Activated CD8-positive, alpha-beta memory T cell treated with anti-CD3 and anti-CD28 coated beads for 1 hour (primary cell): ENCODE results near the gene SMAD1.

Source experiments
- DNase-seq, 2 donors: peaks; one replicate each; pipeline ENCODE4 v3.0.0-alpha.2; 2020; ENCODE audit warnings: low read depth in 1 of 2; ENCODE audit errors: extremely low read depth in 1 of 2

The SMAD1 gene

DNA sequence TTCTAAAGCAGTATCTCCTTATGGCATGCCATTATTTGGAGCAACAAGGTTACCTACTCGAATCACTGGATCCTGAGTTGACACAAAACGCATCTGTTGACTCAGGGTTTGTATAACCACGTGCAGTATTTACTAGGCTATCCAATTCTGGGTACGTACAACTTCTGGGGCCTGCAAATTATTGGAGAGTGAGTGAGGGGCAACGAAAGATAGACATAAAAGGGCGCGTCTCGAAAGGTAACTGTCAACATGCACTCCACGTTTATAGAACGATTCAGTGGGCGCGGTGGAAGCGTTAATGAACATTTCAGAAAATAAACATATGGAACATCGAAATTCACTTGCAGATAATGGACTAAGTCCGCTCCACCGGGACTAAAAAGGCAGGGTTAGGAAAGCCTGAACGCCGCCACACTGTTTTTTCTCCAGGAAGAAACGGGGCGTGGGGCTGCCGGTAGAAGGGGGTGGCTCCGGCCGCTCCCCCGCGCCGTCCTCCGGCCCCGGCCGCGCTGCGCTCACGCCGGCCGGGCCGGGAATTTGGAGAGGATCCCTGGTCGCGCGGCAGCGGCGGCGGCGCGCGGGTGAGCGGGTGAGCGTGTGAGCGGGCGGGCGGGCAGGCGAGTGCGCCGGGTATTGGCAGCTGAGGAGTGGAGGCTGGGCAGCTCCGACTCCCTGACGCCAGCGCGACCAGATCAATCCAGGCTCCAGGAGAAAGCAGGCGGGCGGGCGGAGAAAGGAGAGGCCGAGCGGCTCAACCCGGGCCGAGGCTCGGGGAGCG is at the start of gene SMAD1:
SMAD1 (plus strand) TSS at position 690 of the 778 bp plus-strand sequence. CDS start 32,761 bp downstream, outside the sequence.
- no peak for DNase-seq

DNA sequence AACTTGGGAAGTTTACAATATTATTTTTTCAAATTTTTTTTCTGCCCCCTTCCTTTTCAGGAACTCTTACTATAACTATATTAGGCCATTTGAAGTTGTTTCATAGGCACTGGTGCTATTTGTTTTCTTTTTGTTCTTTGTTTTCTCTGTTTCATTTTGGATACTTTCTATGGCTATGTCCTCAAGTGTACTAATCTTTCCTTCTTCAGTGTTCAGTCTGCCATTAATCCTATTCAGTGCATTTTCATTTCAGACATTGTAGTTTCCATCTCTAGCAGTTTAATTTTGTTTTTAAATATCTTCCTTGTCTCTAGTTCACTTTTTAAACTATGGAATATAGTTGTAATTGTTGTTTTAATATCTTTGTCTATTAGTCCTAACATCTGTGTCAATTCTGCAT is 48.0 kb upstream of the SMAD1 start:
- no peak for DNase-seq

DNA sequence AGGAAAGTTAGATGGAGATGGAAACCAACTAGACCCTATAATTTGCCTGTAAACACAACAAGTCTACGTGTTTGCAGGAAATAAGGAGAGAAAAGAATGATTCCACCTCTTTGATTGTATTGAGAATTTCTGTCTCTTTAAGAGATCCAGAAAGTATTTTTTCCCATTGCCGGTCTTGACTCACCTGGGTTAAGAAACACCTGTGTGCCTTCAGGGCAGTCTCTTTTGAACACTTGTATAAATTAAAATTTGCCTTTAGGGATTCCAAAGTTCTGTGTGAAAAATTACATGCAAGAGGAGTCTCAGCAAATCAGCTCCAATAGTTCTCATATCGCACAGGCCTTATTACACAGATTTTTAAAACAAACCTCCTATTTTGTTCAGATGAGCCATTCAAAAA is 46.0 kb upstream of the SMAD1 start:
- DNase-seq: no peak

DNA sequence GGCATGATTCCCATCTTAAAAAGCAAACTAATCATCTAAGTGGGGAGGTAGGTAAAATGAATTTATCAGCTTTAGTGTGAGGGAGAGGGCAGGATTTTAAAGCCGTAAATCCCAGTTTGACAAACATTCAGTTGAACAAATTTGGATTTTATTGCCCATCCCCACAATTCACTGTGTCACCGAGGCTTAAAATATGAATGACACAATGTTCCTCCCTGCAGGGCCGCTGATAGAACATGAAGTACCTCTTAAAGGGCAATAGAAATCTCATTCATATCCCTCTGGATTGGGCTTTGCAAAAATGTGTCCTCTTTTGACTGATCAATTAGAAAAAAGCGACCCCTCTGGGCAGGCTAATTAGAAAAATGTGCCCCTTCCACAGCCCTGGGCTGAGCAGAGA is 45.5 kb upstream of the SMAD1 start:
- DNase-seq: no peak

DNA sequence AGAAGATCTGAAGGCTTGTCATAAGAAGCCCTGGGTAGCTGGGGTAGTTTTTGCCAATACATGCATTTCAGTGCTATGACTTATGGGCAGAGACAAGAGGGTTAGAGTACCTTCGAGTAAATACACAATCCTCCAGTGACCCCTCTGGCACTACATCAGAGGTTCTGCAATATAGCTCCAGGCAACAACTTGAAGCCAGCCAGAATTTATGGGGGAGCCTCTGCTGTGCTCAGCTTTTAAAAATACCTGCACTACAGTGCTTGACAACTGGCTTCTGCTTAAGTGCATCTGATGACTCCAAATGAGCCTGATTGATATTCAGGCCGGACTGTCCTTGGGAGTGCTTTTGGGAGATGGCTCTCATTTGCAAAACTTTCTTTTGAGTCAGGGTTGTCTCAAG is 44.9 kb upstream of the SMAD1 start:
- no peak for DNase-seq

DNA sequence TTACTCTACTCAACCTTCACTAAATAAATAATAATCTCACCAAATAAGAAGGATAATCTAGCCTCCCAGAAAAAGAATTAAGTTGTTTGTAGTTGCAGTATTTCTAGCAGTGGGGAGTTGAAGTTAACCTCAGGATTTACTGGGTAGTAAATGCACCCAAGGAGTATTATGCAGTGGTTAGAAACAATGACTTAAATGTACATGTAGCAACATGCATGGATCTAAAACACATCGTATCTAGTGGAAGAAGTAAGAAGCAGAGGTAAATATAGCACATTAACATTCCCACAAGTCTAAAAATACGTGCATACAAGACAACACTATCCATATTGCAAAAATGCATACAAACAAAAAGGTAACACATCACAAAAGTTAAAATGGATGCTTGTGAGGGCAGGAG is 44.2 kb upstream of the SMAD1 start:
- DNase-seq: no peak

DNA sequence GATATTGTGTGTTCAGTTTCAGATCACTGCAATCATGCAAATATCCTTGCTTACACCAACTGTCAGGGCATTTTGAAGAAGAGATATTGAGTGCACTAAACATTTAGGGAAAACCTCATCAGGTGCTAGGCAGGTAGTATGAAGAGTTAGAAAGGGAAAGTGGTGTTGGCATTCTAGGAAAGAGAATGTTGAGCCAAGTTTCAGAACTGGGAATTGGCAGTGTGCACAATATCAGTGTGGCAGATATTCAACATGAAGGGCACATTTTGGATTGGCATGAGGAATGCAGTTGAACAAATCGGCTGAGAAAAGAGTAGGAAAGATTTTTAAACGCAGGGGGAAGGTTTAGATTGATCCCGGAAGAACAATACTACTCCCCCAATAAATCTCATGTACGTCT is 43.4 kb upstream of the SMAD1 start:
- DNase-seq: no peak

DNA sequence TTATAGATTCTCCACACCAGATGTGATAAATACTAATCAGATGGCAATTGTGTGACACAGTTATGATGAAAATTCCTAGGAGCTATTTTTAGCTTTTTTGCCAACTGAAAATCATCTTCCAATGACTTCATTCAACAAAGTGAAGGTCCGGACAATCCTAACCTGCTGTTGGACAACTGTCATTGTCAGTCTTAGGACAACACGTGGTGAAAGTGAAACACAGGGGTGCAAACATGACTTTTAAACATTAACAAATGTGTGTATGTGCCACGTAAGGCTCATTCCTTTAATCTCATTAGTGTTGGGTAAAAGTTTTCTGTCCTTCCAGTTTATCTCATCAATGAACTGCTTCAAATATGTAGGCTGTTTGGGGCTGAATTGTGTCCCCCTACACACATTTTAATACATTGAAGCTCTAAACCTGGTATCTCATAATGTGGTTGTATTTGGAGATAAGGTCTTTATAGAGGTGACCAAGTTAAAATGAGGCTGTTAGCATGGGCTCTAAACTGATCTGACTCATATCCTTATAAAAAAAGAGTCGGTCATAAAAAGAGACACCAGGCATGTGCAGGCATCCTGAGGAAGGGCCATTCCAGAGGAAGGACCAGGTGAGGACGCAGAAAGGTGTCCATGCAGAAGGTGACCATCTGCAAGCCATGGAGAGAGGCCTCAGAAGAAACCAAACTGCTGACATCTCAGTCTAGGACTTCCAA is 41.2 kb upstream of the SMAD1 start:
- DNase-seq: no peak

DNA sequence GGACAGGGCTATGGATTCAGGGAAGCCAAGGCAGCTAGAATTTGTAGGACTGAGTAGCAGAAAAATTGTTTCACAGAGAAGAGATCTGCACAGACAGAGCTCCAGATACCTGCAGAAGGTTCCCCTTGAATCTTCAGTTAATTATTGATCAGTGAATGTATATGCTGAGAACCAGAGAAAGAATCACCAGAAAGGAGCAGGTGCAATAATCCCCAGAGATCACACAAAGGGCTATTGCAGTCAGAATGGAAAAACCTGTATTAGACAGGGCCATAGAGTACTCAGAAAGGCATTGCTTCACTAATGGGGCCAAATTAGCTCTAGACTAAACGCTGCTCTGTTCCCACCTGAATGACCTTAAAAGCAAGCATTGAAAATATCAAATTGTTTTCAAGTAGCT is 35.5 kb upstream of the SMAD1 start:
- DNase-seq: no peak

DNA sequence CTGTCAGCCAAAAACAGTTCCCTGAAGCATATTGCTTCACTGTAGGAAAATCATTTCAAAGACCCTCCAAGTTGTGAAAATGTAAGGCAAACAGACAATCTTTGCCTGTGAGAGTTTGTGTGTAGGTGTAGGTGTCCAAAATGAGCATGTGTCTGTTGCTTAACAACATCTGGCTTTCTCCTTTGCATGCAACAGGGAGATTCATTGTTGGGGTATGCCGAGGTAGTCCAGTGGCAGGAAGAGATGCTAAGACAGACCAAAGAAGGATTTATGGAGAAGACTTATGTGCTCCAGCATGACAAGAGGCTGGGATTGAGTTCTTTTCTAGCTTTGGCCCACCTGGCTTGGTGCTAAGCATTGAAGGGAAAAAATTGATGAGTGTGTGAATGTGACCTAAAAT is 29.8 kb upstream of the SMAD1 start:
- DNase-seq: no peak

DNA sequence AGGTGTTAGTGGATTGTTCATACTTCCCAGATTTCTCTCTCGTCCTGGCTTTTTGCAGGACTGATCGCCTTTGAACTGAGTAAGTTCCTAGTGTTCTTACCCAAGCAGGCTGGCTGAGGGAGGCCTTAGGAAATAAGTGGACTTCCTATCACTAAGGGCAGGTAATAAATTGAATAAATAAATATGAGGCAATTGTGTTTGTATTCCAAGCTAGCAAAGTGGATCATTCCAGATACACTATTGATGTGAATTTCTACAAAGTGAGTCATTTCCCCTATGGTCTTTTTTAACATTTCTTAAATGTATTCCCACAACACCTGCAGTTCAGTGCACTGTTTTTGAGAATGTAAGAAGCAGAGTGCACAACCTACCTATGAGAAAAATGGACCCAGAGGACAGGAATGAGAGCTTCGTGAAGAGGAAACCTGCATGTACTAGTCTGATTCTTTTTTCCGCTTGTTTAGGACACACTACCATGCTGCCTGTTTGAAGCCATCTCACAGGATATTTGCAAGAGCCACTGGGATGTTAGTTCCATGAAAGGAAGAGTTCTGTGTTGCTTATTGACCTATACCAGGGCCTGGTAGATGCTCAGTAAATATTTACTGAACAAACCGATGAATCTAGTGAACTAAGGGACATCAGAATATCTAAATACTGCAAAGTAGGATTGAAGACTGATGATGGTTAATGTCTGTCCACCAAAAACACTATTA is 29.0 kb upstream of the SMAD1 start:
- DNase-seq: no peak

DNA sequence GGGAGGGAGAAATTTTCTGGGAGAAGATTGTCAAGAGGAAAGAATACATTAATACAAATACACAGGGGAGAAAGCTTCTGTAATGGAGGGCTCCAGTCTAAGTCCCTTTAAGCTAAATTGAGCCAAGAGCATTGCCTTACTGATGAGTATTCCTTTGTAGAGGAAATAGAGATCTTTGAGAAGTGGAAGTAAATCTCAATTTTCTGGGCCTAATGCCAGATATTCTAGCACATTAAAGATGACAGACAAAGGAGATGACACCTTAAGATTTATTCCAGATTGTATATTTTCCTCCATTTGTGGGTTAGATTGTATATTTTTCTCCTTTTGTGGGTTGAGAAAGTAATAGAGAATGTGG is 28.5 kb upstream of the SMAD1 start:
- DNase-seq: no peak

DNA sequence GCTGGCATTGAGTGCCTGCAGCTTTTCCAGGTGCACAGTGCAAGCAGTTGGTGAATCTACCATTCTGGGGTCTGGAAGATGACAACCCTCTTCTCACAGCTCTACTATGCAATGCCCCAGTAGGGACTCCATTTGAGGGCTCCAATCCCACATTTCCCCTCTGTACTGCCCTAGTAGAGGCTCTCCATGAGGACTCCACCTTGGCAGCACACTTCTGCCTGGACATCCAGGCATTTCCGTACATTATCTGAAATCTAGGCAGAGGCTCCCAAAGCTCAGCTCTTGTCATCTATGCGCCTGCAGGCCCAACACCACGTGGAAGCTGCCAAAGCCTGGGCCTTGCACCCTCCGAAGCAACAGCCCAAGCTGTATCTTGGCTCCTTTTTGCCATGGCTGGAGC is 8.4 kb upstream of the SMAD1 start:
- no peak for DNase-seq

DNA sequence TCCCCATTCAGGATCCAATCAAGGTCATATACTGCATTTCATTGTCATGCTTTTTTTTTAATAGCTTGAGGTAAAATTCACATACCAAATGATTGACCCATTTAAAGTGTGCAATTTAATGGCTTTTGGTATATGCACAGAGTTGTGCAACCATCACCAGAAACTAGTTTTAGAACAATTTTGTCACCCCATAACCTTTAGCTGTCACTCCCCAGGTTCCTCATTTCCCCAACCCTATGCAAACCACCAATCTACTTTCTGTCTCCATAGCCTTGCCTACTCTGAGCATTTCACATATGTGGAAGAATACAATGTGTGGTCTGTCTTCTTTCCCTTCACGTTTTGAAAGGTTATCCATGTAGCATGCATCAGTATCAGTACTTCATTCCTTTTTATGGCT is 1.4 kb upstream of the SMAD1 start:
- DNase-seq: no peak

DNA sequence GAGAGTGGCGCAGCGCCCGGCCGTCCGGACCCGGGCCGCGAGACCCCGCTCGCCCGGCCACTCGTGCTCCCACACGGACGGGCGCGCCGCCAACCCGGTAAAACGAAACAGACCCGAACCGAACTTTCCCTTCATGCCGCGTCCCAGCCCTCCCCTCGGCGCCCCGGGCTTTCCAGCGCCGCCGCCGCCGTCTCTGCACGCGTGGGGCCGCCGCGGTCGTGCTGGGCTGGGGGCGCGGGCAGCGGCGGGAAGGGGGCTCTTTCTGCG is 222 bp downstream of the SMAD1 start:
- no peak for DNase-seq

DNA sequence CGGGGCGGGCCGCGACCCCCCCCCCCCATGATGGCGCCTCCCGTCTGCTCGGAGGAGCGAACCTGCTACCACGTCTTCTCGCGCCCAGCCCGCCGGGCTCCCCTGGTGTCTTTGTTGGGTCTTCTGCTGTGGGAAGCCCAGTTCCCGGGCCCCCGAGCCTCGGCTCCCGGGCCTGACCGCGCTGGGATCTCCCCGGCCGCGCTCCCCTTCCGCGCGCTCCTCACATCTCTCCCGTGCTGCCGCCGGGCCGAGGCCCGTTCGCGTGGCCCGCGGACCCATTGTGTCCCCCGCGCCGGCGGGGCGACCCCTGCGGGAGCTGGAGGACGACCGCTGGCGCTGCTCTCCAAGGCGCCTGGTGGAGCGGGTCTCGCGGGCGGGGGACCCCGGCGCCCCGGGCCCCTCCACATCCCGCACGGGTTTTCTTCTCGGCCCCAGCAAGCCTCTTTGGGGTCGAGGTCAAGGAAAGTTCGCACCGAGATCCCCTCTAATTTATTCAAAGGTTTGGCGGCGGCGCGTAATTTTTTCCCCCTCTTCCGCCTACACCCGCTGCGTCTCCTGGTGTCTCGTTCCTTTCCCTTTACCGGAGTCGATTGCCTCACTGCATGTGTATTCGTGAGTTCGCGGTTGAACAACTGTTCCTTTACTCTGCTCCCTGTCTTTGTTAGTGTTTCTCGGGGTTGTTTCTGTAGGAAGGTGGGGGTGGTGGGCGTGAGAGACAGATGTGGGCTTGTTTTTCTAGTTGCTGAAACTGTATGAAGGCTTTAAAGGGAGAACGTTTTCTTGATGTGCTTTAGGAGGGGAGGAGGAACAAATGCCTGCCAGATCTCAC is 770 bp downstream of the SMAD1 start:
- no peak for DNase-seq

DNA sequence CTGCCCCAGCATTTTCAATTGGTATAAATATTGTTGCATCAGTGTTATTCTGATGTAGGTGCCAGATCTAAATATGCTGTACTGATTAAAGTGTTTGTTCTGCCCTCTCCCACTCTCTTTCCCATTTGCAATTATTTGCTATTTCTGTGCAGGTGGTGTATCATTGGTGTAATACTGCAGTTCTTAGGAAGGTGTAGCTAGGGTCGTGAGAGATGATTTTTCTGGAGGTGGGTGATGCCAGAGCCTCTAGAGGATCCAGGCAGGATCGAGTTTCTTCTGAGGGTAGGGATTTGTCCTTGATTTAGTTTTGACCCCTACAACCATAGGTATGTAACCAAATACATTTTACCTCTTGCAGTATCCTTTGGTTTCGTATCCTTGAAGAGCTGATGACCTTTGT is 1.9 kb downstream of the SMAD1 start:
- DNase-seq: no peak

DNA sequence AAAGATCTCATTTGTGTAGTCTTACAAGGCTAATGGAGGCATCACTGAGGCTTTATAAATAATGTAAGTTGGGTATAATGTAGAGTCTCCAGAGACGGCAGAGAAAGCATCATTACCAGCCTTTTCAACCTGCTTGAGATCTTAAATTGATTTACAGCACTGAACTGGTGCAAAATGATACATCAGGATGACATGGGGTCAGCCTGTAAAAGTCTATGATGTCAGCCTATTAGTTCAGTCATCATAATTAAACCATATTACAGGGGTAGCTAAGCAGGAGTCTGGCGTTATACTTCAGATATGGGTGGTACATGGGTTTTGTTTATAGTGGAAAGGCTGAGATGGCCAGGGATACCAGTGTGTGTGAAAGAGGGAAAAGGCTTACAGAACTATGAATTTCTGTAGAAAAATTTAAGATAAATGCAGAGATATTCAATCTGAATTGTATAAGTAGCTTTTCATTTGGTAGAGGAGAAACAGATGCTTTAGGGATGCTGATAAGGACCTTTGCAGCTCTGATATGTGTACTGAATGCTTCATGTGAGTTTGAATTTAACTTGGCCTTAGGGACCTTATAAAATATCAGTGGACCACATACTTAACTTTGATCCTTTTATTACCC is 2.7 kb downstream of the SMAD1 start:
- DNase-seq: no peak

DNA sequence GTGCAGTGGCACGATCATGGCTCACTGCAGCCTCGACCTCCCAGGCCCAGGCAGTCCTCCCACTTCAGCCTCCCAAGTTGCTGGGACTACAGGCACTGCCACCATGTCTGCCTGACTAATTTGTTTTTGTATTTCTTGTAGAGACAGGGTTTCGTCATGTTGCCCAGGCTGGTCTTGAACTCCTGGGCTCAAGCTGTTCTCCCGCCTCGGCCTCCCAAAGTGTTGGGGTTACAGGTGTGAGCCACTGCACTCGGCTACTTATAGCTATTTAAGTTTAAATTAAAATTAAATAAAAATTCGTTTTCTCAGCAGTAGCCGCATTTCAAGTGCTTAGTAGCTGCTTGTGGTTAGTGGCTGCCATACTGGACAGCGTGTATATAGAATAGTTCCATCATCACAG is 3.5 kb downstream of the SMAD1 start:
- DNase-seq: no peak

DNA sequence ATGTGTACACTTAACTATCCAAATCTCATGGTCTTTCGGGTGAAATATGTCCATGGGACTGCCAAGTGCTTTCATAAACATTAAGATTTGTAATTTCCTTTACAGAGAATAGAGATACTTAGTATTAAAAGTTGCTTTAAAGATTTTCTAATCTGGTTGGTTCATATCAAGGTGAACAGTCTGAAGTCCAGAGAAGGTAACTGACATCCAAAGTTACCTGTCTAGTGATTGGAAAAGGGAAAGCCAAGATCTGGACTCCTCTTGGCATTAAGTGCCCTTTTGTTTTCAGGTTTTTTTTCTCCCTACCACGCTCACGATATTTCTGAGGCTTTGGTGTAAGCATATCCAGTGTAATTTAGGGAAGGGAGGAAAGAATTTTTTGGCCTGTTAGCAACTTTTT is 5.0 kb downstream of the SMAD1 start:
- no peak for DNase-seq

DNA sequence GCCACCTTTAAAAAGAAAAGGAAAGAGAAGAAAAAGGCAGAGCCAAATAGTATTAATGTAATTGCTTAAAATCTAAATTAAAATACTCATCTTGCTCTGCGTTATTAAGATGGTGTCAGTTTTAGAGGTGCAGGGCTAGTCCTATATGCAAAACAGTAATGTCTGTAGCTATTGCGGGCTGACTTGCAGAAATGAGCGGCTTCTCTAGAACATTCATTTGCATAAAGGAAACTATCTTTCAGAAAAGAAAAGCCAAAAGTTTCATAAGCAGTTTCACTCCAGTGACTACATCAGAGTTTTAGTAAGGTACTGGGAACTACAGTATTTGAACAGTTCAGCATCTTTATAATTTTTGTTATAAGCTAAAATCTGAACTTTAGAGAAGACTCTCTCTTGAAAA is 6.0 kb downstream of the SMAD1 start:
- no peak for DNase-seq
